Neural cell (in vitro differentiated cells): ENCODE measurements around the gene HM13.

Experiments used
- CTCF ChIP-seq: fragments of 450-650 bp; IDR thresholded peaks from 2 replicates; pipeline ENCODE4 v1.5.1; 2014; ENCODE audit warnings: antibody characterized with exemption, mild to moderate bottlenecking, moderate library complexity; ENCODE audit not compliant: poor library complexity, severe bottlenecking
- EZH2 ChIP-seq: fragments of 200-600, 300-800 bp; shearing (Covaris generic), sonication (generic); IDR thresholded peaks from 2 replicates; pipeline ENCODE4 v1.6.1; 2014; ENCODE audit warnings: antibody characterized with exemption, low read length, borderline replicate concordance, mild to moderate bottlenecking; ENCODE audit not compliant: insufficient read depth, poor library complexity, severe bottlenecking
- MXI1 ChIP-seq: fragments of 450-650 bp; conservative IDR thresholded peaks from 2 replicates; pipeline ENCODE4 v1.6.1; 2014; ENCODE audit warnings: antibody characterized with exemption, mild to moderate bottlenecking; ENCODE audit not compliant: poor library complexity, severe bottlenecking
- SMC3 ChIP-seq: fragments of 450-650 bp; conservative IDR thresholded peaks from 2 replicates; pipeline ENCODE4 v1.6.1; 2014; ENCODE audit warnings: antibody characterized with exemption, mild to moderate bottlenecking, moderate library complexity; ENCODE audit not compliant: poor library complexity

GRCh38 chr20:31474758-31475427 lies 39.3 kb upstream of the HM13 start, which contains the start of the genes DEFB124 and REM1:
- TF ChIP-seq CTCF, result no peak
- no peak for TF ChIP-seq MXI1
- TF ChIP-seq EZH2, result no peak
- no peak for TF ChIP-seq SMC3
